CD4-positive, alpha-beta T cell treated with Interleukin-1 beta for 1 hour (primary cell): Measurements from ENCODE around the gene PHLDB3.

Experiments
- DNase-seq, 2 donors: peaks; one replicate each; pipeline ENCODE4 v3.0.0-alpha.2; 2020 to 2022

The PHLDB3 gene

DNA sequence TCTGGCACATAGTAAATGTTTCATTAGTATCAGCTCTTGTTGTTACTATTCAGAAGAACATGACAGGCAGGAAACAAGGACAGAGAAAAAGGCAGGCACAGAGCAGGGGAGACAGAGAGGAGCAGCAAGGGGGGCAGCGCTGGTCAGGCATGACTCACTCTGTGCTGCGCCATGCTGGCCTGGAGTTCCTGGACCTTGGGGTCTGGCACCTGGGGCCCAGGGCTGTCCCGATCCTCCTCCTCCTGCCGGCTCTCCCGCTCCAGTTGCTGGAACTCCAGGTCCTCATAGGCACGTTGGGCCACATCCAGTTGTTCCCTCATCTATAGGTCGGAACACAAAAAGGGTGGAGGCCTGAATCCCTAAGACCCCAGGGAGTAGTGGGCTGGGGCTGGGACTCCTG, 7.6 kb downstream of the PHLDB3 start:
- no peak for DNase-seq

DNA sequence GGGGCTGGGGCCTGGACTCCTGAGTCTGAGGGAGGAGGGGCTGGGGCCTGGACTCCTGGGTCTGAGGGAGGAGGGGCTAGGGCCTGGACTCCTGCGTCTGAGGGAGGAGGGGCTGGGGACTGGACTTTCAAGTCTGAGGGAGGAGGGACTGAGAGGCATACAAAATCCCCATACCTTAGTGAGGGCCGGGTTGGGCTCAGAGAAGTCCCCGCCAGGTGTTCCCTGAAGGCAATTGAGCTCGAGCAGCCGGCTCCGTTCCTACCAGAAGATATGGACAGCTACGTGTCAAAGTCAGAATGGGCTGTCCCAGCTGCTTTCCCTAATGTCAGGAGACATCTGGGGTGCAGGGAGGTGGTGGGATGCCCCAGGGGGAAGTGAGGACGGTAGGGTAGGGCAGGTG, 9.5 kb downstream of the PHLDB3 start:
- DNase-seq = no peak

DNA sequence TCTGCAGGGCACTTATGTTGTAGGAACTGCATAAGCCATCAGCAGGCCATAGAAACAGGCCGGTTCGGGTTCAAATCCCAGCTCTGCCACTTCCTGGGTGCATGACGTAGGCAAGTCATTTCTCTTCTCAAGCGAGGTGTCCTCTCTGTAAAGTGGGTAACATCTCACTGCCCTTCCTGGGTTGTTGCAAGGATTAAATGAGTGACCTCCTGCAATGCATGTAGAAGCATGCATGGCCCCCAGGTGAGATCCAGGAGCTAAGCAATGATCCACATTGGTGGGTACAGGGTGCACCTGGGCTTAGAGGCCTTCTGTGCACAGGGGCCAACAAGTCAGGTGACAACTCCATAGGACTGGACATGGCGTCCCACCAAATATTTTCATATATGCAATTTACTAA, 13.8 kb downstream of the PHLDB3 start:
- DNase-seq = no peak

DNA sequence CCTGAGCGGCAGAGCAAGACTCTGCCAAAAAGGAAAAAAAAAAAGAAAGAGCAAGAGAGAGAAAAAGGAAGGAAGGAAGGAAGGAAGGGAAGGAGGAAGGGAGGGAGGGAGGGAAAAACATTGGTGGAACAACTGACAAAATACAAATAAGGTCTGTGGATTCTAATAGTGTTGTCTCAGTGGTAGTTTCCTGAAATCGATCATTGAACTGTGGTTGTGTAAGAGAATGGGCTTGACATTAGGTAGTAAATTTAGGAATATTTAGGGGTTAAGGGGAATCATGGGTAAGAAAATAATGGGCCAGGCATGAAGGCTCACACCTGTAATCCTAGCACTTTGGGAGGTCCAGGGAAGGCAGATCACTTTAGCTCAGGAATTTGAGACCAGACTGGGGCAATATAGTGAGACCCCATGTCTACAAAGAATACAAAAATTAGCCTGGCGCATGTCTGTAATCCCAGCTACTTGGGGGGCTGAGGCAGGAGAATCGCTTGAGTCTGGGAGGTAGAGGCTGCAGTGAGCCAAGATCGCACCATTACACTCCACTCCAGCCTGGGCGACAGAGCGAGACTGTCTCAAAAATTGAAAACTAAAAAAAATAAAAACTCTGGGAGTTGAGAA, 14.5 kb downstream of the PHLDB3 start:
- DNase-seq = no peak

DNA sequence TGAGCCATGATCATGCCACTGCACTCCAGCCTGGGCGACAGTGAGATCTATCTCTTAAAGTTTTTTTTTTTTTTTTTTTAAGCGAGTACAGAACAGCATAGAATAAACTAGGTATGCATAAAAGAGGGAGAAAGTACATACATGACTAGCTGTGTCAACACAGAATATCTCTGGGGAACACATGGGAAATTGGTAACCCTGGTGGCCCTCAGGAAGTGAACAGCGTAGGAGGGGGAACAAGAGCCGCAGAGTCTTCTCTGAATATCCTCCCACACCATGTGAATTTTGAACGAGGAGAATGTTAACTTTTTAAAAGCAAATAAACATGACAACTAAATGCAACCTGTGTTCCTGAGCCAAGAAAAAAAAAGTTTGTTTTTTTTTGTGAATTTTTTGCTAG, 15.2 kb downstream of the PHLDB3 start:
- no peak for DNase-seq

DNA sequence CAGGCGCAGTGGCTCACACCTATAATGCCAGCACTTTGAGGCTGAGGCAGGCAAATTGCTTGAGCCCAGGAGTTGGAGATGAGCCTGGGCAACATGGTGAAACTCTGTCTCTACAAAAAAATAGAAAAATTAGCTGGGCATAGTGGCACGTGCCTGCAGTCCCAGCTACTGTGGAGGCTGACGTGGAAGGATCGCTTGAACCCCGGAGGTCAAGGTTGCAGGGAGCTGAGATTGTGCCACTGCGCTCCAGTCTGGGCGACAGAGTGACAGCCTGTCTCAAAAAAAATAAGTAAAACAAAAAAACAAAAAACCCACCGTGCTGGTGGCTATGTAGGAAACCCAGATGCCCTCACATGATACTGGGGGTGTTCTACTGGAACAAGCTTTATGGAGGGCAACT, 16.4 kb downstream of the PHLDB3 start:
- DNase-seq = no peak

DNA sequence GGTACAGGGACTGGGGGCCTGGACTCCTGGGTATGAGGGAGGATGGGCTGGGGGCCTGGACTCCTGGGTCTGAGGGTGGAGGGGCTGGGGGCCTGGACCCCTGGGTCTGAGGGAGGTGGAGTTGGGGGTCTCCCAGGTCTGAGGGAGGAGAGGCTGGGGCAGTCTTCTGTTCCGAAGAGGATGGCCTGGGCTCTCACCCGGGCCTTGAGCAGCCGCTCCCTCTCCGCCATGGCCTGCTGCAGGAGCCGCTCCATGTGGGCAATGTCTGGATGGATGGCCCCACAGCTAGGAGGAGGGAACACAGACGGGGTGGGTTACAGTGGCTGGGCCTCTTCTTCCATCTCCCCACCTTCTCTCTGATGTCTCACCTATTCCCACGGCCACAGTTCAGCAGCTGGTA, 18.1 kb downstream of the PHLDB3 start:
- no peak for DNase-seq

DNA sequence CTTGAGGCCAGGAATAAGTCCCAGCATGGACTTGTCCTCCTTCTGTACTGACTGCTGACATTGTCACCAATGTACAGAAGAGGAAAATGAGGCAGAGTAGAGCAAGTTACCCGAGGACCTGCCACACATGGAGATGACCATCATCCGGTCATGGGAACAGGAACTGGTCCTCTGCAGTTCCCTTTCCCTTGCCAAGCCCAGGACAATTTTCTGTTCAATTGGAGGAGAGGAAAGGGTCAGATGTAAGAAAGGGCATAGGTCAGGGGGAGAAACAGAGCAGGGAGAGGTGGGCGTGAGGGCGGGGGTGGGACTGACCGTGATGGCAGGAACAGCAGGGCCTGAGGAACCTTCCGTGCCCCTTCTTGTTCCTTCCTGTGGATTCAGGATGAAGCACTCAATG, 18.6 kb downstream of the PHLDB3 start:
- DNase-seq = no peak

DNA sequence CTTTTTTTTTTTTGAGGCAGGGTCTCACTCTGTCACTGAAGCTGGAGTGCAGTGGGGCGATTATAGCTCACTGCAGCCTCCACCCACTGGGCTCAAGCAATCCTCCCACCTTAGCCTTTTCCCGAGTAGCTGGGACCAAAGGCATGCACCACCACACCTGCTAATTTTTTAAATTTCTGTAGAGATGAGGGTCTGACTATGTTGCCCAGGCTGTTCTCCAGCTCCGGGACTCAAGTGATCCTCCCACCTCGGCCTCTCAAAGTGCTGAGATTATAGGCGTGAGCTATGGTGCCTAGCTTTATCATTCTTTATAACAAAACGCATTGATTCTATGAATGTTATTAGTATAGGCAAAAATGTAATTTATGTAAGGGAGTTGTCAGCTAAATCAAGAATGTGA, 21.3 kb downstream of the PHLDB3 start:
- no peak for DNase-seq

DNA sequence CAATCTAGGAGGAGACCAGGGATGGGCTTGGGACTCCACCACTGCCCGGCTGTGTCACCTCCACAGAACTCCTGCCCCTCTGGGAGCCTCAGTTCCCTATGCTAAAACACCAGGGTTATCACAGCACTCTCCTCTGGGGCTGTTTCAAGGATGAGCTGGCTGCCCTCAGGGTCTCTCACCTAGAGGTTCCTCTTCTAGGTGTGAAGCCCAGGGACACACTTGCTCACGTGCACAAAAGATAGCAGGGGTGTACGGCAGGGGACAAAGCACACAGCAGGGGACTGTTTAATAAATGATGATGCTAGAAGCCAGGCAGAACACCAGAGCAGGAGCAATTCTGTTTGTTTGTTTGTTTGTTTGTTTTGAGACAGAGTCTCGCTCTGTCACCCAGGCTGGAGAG, 22.4 kb downstream of the PHLDB3 start:
- no peak for DNase-seq

DNA sequence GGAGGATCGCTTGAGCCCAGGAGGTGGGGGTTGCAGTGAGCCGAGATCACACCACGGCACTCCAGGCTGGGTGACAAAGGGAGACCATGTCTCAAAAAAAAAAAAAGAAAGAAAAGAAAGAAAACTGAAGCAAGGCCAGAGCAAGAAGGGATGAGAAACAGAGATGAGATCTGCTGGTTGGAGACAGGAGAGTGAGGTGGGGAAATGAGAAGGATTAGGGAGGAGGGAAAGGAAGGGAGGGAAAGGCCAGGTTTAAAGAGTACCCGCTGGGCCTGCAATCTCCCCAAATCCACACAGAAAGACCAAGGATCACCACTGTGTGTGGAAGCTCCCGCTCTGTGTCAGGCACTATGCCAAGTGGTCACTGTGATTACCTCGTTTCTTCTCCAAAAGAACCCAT, 22.8 kb downstream of the PHLDB3 start:
- no peak for DNase-seq

DNA sequence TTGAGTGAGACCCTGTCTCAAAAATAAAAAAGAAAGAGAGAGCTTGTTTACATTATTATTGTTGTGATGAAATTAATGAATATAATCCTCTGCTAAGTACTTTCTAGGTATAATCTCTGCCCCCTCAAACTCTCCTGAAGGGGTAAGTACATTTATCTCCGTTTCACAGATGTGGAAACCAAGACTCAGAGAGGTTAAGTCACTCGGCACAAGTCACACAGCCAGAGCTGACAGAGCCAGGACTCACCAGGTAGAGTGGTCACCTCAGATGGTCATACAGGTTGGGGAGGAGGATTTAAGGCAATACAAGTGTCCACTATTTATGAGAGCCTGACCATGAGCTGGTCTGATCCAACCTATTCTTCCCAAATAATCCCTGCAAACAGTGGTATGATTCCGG, 24.0 kb downstream of the PHLDB3 start:
- no peak for DNase-seq

DNA sequence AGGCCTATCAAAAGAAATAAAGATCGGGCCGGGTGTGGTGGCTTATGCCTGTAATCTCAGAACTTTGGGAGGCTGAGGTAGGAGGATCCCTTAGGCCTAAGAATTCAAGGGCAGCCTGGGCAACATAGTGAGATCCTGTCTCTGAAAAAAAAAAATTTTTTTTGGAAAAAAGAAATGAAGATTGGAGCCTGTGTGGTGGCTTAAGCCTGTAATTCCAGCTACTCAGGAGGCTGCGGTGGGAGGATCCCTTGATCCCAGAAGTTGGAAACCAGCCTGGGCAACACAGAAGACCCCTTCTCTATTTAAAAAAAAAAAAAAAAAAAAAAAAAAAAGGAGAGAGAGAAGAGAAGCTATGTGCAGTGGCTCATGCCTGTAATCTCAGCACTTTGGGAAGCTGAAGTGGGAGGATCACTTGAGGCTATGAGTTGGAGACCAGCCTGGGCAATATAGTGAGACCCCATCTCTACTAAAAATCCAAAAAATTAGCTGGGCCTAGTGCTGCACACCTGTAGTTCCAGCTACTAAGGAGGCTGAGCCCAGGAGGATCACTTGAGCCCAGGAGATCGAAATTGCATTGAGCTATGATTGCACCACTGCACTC, 24.5 kb downstream of the PHLDB3 start:
- DNase-seq = no peak

DNA sequence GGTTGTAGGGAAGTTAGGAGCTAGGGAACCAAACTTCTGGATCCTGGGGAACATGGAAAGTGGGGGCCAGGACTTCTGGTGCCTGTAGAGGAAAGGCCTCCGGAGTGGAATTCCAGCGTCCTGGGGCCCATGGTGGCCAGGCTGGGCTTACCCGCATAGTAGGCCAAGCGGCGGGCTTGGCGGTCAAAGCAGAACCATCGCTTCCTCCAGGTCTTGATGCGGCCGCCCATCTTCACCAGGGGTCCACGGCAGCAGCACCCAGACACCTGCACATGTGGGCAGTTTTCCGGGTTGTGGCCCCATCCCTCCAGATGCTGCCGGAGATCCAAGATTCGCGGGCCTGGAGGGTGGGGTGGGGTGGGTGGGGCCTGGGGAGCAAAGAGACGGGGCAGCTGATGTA, 25.3 kb downstream of the PHLDB3 start:
- no peak for DNase-seq

DNA sequence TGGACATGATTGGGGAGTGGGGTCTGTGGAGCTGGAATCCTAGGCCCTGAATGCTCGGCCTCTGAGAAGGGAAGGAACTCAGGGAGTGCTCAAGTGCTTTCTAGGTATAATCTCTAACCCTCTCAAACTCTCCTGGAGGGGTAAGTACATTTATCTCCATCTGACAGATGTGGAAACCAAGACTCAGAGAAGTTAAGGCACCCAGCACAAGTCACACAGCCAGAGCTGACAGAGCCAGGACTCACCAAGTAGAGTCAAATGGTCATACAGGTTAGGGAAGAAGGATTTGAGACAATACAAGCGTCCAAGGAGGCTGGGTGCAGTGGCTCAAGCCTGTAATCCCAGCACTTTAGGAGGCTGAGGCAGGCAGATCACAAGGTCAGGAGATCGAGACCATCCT, 26.2 kb downstream of the PHLDB3 start:
- DNase-seq = no peak

DNA sequence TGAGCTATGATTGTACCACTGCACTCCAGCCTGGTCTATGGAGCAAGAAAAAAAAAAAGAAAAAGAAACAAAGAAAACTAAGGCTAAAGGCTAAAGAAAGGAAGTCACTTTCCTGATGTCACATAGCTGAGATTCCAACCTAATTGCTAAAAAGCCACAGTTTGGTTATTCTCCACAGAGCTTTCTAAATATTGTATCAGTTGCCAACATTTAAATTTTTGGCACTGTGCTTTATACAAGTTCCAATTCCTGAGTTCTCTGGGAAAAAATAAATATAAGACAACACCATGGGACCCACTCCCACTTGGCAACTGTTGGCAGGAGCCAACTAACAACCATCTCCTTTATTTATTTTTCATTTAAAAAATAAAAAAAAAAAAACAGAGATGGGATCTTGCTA, 27.9 kb downstream of the PHLDB3 start:
- no peak for DNase-seq

DNA sequence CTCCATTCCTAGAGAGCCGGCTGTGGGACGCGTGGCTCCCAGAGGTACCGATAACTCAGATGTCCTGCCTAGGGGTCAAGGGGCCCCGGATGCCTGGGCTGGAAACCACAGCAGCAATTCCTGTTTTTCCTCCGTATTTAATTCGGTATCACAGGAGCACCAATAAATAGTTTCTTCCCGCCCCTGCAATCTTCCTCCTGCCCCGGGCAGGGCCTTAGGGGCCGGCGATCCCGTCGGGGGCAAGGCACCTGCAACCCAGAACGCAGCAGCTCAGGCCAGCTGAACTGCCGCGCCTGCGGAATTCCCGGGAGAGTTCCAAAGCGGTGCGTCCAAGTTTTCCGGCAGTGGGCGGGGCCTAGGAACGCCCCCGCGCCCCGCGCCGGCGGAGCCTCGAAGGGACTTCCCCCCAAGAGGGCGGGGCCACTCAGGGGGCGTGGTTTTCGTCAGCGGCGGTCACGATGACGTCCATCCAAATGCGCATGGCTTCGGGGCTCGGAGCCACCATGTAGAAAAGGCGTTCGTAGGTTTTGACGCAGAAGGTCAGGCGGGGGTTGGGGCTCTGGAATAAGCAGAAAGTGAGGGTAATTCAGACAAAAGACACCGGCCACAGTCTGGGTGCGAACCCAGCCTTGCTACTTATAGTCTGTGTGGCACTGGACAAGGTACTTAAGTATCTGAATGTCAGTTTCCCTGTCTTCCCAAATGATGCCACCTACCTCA, 29.4 kb downstream of the PHLDB3 start:
- DNase-seq = peak; percentile 95

DNA sequence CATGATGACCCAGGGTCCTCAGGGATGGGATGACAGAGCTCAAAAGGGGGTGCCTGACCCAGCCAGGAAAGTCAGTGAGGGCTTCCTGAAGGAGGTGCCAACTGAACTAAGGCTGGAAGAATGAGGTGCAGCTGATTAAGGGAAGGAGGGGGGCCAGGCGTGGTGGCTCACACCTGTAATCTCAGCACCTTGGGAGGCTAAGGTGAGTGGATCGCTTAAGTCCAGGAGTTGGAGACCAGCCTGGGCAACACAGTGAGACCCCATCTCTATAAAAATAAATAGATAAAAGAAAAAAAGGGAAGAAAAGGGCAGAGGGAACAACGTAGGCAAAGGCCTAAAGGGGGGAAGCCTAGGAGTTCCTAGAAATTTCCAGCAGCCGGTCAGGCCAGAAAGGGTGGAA, 30.1 kb downstream of the PHLDB3 start:
- DNase-seq = no peak

DNA sequence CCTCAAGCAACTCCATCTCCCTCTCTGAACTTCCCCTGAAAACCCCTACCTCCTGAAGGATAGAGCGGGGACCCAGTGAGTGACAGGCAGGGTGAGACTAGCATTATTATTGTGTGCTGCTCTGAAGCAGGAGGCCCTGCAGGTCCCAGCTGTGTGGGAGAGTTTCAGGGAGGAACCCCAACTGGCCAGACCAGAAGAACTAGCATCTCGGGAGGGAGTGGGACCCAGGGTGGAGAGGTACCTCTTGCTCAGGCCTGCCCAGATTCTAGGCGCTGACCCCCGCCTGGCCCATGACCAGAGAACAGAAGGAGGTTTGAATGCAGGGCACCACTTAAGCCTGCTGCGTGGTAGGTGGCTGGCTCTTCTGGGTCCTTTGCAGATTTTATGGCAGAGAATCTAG, 33.5 kb downstream of the PHLDB3 start:
- no peak for DNase-seq

DNA sequence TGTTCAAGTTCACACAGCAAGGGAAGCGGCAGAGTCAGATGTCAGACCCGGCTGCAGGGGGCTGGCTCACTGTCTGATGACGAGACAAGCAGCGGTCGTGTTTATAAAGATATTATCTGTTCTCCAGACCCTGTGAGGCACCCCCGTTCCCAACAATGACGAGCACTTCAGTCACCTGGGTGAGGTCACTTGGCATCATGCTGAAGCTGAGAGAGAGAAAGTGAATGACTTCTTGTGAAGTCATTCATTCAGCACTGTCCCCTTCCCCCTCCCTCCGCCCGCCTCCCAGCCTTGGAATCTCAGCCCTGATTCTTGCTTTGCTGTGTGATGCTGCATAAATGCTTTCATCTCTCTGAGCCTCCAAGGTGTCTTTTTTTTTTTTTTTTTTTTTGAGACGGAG, 34.3 kb downstream of the PHLDB3 start:
- peak; percentile 43 to 86 for DNase-seq

DNA sequence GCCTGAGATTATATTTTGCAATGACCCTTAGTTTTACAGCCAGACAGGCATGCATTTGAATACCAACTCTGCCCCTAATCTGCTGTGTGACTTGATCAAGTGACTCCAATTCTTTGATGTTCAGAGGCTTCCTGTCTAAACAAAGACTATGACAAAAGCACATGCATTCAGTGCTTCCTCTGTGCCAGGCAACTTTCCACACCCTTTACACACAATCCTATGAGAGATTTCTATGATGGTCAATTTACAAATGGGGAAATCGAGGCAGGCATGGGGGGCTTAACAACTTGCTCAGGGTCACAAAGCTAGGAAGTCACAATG, 35.4 kb downstream of the PHLDB3 start:
- peak; percentile 14 to 58 for DNase-seq

DNA sequence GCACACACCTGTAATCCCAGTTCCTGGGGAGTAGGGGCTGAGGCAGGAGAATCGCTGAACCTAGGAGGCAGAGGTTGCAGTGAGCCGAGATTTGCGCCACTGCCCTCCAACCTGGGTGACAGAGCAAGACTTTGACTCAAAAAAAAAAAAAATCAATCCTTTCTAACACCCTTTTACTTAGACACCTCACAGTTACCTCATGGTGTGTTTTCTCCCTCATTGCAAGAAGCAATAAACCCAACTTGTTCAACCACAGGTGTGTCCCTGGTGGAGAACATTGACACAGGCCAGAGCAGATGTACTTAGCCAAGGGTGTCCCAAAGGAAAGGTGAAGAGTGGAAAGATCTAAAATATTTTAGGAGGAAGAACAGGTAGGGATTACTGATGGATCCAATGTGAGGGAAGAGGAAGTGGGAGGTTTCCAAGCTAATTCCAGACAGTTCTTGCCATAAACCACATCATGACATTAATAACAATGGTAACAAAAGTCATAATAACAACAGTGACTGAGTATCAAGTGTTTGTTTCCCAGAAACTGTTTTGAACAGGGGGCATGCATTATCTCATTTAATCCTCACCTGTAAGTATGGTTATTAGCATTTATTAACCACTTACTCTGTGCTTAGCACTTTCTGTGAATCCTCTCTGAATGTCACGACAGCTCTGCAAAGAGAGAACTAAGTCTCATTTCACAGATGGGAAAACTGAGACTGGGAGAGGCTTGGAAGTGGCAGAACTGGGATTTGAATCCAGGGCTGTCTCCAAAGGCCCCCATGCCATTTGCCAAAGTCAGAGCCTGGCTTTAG, 36.0 kb downstream of the PHLDB3 start:
- no peak for DNase-seq

DNA sequence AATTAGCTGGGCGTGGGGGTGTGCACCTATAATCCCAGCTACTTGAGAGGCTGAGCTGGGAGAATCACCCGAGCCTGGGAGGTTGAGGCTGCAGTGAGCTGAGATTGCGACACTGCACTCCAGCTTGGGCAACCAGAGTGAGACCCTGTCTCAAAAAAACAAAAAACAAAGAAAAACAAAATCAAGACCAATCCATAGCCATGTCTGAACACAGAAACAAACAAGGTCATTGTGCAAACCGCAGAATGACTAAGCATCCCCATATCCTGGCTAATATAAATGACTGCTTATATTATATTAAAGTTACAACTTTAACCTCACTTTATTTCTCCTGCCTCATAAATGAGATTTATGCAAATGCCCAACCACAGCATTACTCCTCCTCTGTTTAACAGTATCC, 36.8 kb downstream of the PHLDB3 start:
- no peak for DNase-seq

DNA sequence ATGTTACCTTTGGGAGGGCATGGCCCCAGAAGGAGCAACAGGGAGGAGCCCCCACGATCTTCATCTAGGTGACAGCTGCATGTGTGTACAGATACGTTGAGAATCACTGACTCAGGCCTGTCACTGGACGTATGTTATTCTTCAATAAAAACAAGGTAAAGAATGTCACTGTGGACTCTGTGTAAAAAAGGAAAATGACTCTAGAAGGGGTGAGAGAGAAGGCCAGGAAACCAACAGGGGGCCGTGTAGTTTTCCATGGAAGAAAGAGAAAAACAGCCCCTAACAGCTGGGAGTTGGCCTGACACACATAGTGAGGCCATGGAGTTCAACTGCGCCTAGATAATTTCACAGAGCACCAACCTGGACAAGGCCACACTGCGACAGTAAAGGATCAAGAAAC, 37.3 kb downstream of the PHLDB3 start:
- DNase-seq = no peak
